ENCODE results near the gene SHROOM3. TPM values are rescaled to one million over a fixed set of nuclear protein-coding genes. Genes with fewer than 3 reads are reported as not detected.

Gene SHROOM3
- total and polyA plus RNA-seq, 2 donors (not counting 1 experiment from before 2014, with no cell fraction given), result 0.91 to 1.5 TPM

DNA sequence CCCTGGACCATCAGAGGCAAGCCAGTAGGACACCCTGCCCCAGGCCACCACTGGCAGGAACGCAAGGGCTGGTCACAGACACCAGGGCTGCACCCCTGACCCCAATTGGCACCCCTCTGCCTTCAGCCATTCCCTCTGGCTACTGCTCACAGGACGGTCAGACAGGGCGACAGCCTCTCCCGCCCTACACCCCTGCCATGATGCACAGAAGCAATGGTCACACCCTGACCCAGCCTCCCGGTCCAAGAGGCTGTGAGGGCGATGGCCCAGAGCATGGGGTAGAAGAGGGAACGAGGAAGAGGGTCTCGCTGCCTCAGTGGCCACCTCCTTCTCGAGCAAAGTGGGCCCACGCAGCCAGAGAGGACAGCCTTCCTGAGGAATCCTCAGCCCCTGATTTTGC is 319.4 kb downstream of the SHROOM3 start:
- no peaks in the 10 kb centered on the region for H3K36me3 ChIP-seq (replicated peaks in 1 of 2; ENCODE audit: control extremely low read depth in 1 of 2, control insufficient read depth in 1 of 2, extremely low read depth in 1 of 2, insufficient read depth in 2 of 2, low read length in 1 of 2)
- H3K27ac ChIP-seq (ENCODE audit: low read length in 2 of 2), result no peak overlapping the region
- H3K4me2 ChIP-seq (replicated peaks; ENCODE audit: low read depth, low read length, poor library complexity, severe bottlenecking), result no peak overlapping the region
- H3K4me1 Mint-ChIP-seq, result no peaks in the 10 kb centered on the region
- no peaks in the 10 kb centered on the region for H3K9me3 Mint-ChIP-seq (ENCODE audit: insufficient read depth)
- 86% methylated on average over 6 of the region's 10 CpGs for WGBS (ENCODE audit: insufficient coverage)
- no peaks in the 10 kb centered on the region for H3K4me1 ChIP-seq (ENCODE audit: control insufficient read depth in 2 of 2, insufficient read depth in 2 of 2, low read length in 2 of 2)
- POLR2A ChIA-PET, result no interaction called here
- TF ChIP-seq, protein P1, sequence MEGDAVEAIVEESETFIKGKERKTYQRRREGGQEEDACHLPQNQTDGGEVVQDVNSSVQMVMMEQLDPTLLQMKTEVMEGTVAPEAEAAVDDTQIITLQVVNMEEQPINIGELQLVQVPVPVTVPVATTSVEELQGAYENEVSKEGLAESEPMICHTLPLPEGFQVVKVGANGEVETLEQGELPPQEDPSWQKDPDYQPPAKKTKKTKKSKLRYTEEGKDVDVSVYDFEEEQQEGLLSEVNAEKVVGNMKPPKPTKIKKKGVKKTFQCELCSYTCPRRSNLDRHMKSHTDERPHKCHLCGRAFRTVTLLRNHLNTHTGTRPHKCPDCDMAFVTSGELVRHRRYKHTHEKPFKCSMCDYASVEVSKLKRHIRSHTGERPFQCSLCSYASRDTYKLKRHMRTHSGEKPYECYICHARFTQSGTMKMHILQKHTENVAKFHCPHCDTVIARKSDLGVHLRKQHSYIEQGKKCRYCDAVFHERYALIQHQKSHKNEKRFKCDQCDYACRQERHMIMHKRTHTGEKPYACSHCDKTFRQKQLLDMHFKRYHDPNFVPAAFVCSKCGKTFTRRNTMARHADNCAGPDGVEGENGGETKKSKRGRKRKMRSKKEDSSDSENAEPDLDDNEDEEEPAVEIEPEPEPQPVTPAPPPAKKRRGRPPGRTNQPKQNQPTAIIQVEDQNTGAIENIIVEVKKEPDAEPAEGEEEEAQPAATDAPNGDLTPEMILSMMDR (IDR thresholded peaks at IDR 0.05), result no peak
- TF ChIP-seq EZH2 (IDR thresholded peaks at IDR 0.05; ENCODE audit: borderline replicate concordance, insufficient read depth, low read depth, low read length, poor library complexity, severe bottlenecking), result no peak
- no peak for DNase-seq
- CTCF ChIA-PET, result no interaction called here
- H3K4me3 ChIP-seq (ENCODE audit: control extremely low read depth in 1 of 5, extremely low read depth in 1 of 5, insufficient read depth in 1 of 5, low read depth in 2 of 5, low read length in 4 of 5), result no peak overlapping the region
- no peaks in the 10 kb centered on the region for H3K9me3 ChIP-seq (ENCODE audit: control extremely low read depth in 1 of 3, control insufficient read depth in 2 of 3, insufficient read depth in 1 of 3, low read length in 2 of 3)
- intact Hi-C loops (cut with micrococcal nuclease), result no loop called here
- H3K27me3 Mint-ChIP-seq, result peaks cover 13% of the 10 kb centered on the region
- H4K20me1 ChIP-seq (ENCODE audit: control insufficient read depth, insufficient read depth, low read length, poor library complexity, severe bottlenecking), result no peaks in the 10 kb centered on the region
- no peak overlapping the region for H2AFZ ChIP-seq (ENCODE audit: insufficient read depth, low read depth, low read length, poor library complexity, severe bottlenecking)
- no peak overlapping the region for H3K9ac ChIP-seq (ENCODE audit: low read length)
- ATAC-seq (ENCODE audit: low read depth), result no peak
- H3K4me3 Mint-ChIP-seq, result no peak overlapping the region
- H3K27me3 ChIP-seq (replicated peaks in 1 of 4; ENCODE audit: control extremely low read depth in 1 of 4, control insufficient read depth in 3 of 4, insufficient read depth in 4 of 4, low read length in 3 of 4), result peaks cover 0 to 5% (median 0%) of the 10 kb centered on the region in 4 experiments
- no peak overlapping the region for H3K27ac Mint-ChIP-seq
- no peaks in the 10 kb centered on the region for H3K79me2 ChIP-seq (ENCODE audit: control insufficient read depth, insufficient read depth, low read length)

DNA sequence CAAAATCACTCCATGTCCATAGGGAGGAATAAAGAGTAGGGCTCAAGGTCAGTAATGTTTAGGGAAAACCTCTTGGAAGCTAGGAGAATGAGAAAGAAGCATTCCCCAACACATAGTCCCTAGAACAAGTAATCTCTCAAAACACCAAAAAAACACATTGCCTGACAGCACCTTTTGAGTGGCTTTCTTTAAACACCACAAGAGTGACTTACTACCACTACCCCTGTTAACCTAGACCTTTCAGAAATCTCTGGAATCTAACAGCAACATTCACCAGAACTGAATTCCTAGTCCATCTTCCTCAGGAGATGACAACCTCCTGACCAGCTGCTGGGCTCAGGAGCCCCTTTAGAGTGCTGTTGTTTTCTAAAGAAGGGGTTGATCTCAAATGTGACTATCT is 320.7 kb downstream of the SHROOM3 start:
- no peak for DNase-seq
- no peaks in the 10 kb centered on the region for H3K9me3 Mint-ChIP-seq (ENCODE audit: insufficient read depth)
- Histone ChIP-seq H3K36me3 (replicated peaks in 1 of 2; ENCODE audit: control extremely low read depth in 1 of 2, control insufficient read depth in 1 of 2, extremely low read depth in 1 of 2, insufficient read depth in 2 of 2, low read length in 1 of 2) (no peaks in the 10 kb centered on the region), H4K20me1 (ENCODE audit: control insufficient read depth, insufficient read depth, low read length, poor library complexity, severe bottlenecking) (no peaks in the 10 kb centered on the region), H3K79me2 (ENCODE audit: control insufficient read depth, insufficient read depth, low read length) (no peaks in the 10 kb centered on the region), H2AFZ (ENCODE audit: insufficient read depth, low read depth, low read length, poor library complexity, severe bottlenecking) (no peak overlapping the region), H3K4me2 (replicated peaks; ENCODE audit: low read depth, low read length, poor library complexity, severe bottlenecking) (no peak overlapping the region), H3K9me3 (ENCODE audit: control extremely low read depth in 1 of 3, control insufficient read depth in 2 of 3, insufficient read depth in 1 of 3, low read length in 2 of 3) (no peaks in the 10 kb centered on the region), H3K4me3 (ENCODE audit: control extremely low read depth in 1 of 5, extremely low read depth in 1 of 5, insufficient read depth in 1 of 5, low read depth in 2 of 5, low read length in 4 of 5) (no peak overlapping the region), H3K27ac (ENCODE audit: low read length in 2 of 2) (no peak overlapping the region), H3K27me3 (replicated peaks in 1 of 4; ENCODE audit: control extremely low read depth in 1 of 4, control insufficient read depth in 3 of 4, insufficient read depth in 4 of 4, low read length in 3 of 4) (peaks cover 0 to 5% (median 0%) of the 10 kb centered on the region in 4 experiments), H3K9ac (ENCODE audit: low read length) (no peak overlapping the region), H3K4me1 (ENCODE audit: control insufficient read depth in 2 of 2, insufficient read depth in 2 of 2, low read length in 2 of 2) (no peaks in the 10 kb centered on the region)
- ChIA-PET CTCF (interaction anchor here (0.7 to 3.8 kb wide), 3 partner anchors 248 to 409 kb away, joined by 3 to 39 read pairs (median 5); no protein-coding TSS in a partner anchor), POLR2A (no interaction called here)
- H3K4me1 Mint-ChIP-seq, result no peaks in the 10 kb centered on the region
- H3K27ac Mint-ChIP-seq, result no peak overlapping the region
- no peak for ATAC-seq (ENCODE audit: low read depth)
- H3K27me3 Mint-ChIP-seq, result peaks cover 8% of the 10 kb centered on the region
- H3K4me3 Mint-ChIP-seq, result no peak overlapping the region
- TF ChIP-seq EZH2 (IDR thresholded peaks at IDR 0.05; ENCODE audit: borderline replicate concordance, insufficient read depth, low read depth, low read length, poor library complexity, severe bottlenecking), result no peak
- TF ChIP-seq, protein P1 (IDR thresholded peaks at IDR 0.05), result no peak
- intact Hi-C loops (cut with micrococcal nuclease), result no loop called here
